IMR-90 (cell line): ENCODE results near the gene FRMPD3. TPM values are rescaled to one million over a fixed set of nuclear protein-coding genes. Genes with fewer than 3 reads are reported as not detected.

Experiments
- ATAC-seq: fragments of 200-7000 bp; cut with Tn5 transposase; 2 replicates; pipeline ENCODE4 v1.9.1; 2020; ENCODE audit warnings: low read depth, mild to moderate bottlenecking, moderate library complexity
- BruUV-seq: library from RNA; stranded (reverse); fragments of 400-500 nt; replicated peaks from 2 replicates; lab custom pipeline; 2021; lab: Mats Ljungman, UMichigan
- CTCF ChIA-PET: fragments of 300-600 bp; formaldehyde crosslinking; extraction: SDS; loops from one replicate; lab custom pipeline; 2021; ENCODE audit warnings: antibody characterized with exemption; lab: Yijun Ruan, JAX
- POLR2A ChIA-PET: fragments of 300-600 bp; sonication (Branson Sonifier 250); formaldehyde crosslinking; loops from one replicate; lab custom pipeline; 2022; ENCODE audit warnings: antibody characterized with exemption; ENCODE audit not compliant: unreplicated experiment; lab: Charles Lee
- DNase-seq: peaks from one replicate; pipeline ENCODE4 v3.0.0; 2013
- H2AFZ ChIP-seq: replicated peaks from 2 replicates; pipeline ENCODE3; 2013; ENCODE audit warnings: low read length, mild to moderate bottlenecking; ENCODE audit not compliant: poor library complexity
- H2AK5ac ChIP-seq: 2 replicates; pipeline ENCODE4 v1.6.1; 2013; ENCODE audit warnings: low read depth, low read length, inconsistent platforms
- H2AK9ac ChIP-seq: replicated peaks from 2 replicates; pipeline ENCODE3; 2013; ENCODE audit warnings: mild to moderate bottlenecking, low read depth, low read length, moderate library complexity; ENCODE audit not compliant: poor library complexity
- H2BK120ac ChIP-seq: 2 replicates; pipeline ENCODE4 v1.6.1; 2013; ENCODE audit warnings: low read depth, low read length, inconsistent platforms
- H2BK15ac ChIP-seq: 3 replicates; pipeline ENCODE4 v1.6.1; 2013; ENCODE audit warnings: low read depth, low read length, inconsistent platforms
- H2BK20ac ChIP-seq: 2 replicates; pipeline ENCODE4 v1.6.1; 2013; ENCODE audit warnings: low read depth, mild to moderate bottlenecking, inconsistent platforms, low read length, moderate library complexity
- H2BK5ac ChIP-seq: 2 replicates; pipeline ENCODE4 v1.6.1; 2013; ENCODE audit warnings: mild to moderate bottlenecking, low read depth, low read length, inconsistent platforms; ENCODE audit not compliant: poor library complexity, severe bottlenecking
- H3K14ac ChIP-seq: replicated peaks from 2 replicates; pipeline ENCODE4 v1.6.1; 2013; ENCODE audit warnings: low read depth, low read length, inconsistent platforms
- H3K18ac ChIP-seq: 2 replicates; pipeline ENCODE4 v1.6.1; 2013; ENCODE audit warnings: low read depth, low read length, control low read depth
- H3K23ac ChIP-seq: 2 replicates; pipeline ENCODE4 v1.6.1; 2013; ENCODE audit warnings: low read depth, low read length, inconsistent platforms
- H3K27ac ChIP-seq: 2 replicates; pipeline ENCODE4 v1.5.1; 2013; ENCODE audit warnings: mild to moderate bottlenecking, control low read depth, low read length; ENCODE audit not compliant: insufficient read depth
- H3K27me3 ChIP-seq: 2 replicates; pipeline ENCODE4 v1.6.1; 2013; ENCODE audit warnings: low read length; ENCODE audit not compliant: control insufficient read depth, insufficient read depth
- H3K36me3 ChIP-seq: 2 replicates; pipeline ENCODE4 v1.6.1; 2013; ENCODE audit warnings: low read length, mixed read lengths; ENCODE audit not compliant: control insufficient read depth, insufficient read depth
- H3K4ac ChIP-seq: 2 replicates; pipeline ENCODE4 v1.6.1; 2013; ENCODE audit warnings: low read depth, low read length, inconsistent platforms
- H3K4me1 ChIP-seq: 2 replicates; pipeline ENCODE4 v1.6.1; 2013; ENCODE audit warnings: low read length, mixed read lengths; ENCODE audit not compliant: control insufficient read depth, insufficient read depth
- H3K4me2 ChIP-seq: 2 replicates; pipeline ENCODE4 v1.6.1; 2013; ENCODE audit warnings: low read depth, mild to moderate bottlenecking, control low read depth, low read length, moderate library complexity
- H3K4me3 ChIP-seq: 2 replicates; pipeline ENCODE4 v1.5.1; 2013; ENCODE audit warnings: low read depth, mild to moderate bottlenecking, control low read depth, low read length, moderate library complexity; ENCODE audit not compliant: insufficient read depth
- H3K56ac ChIP-seq: 2 replicates; pipeline ENCODE4 v1.6.1; 2013; ENCODE audit warnings: low read length, inconsistent platforms; ENCODE audit not compliant: insufficient read depth; ENCODE audit errors: extremely low read depth
- H3K79me1 ChIP-seq, 2 experiments: 2 replicates each; pipeline ENCODE4 v1.6.1; 2013; ENCODE audit warnings: low read length in 2 of 2, inconsistent platforms in 1 of 2, low read depth in 1 of 2
- H3K9ac ChIP-seq: 2 replicates; pipeline ENCODE4 v1.6.1; 2013; ENCODE audit warnings: low read depth, low read length, control low read depth
- H3K9me1 ChIP-seq: 2 replicates; pipeline ENCODE4 v1.6.1; 2013; ENCODE audit warnings: low read length, inconsistent platforms; ENCODE audit not compliant: insufficient read depth
- H3K9me3 ChIP-seq: 2 replicates; pipeline ENCODE4 v1.6.1; 2013; ENCODE audit warnings: low read length; ENCODE audit not compliant: control insufficient read depth, insufficient read depth
- H4K20me1 ChIP-seq: 2 replicates; pipeline ENCODE4 v1.6.1; 2013; ENCODE audit warnings: low read length, inconsistent platforms; ENCODE audit not compliant: insufficient read depth
- H4K5ac ChIP-seq: 2 replicates; pipeline ENCODE4 v1.6.1; 2013; ENCODE audit warnings: mild to moderate bottlenecking, low read depth, low read length, control low read depth
- H4K8ac ChIP-seq, 2 experiments: 2 replicates each; pipeline ENCODE4 v1.6.1; 2013; ENCODE audit warnings: low read depth in 2 of 2, low read length in 2 of 2, control low read depth in 1 of 2, inconsistent platforms in 1 of 2
- H4K91ac ChIP-seq: 2 replicates; pipeline ENCODE4 v1.6.1; 2013; ENCODE audit warnings: low read depth, low read length, inconsistent platforms; ENCODE audit not compliant: insufficient read depth
- BHLHE40 ChIP-seq: fragments of 150-350 bp; IDR thresholded peaks from 2 replicates; pipeline ENCODE4 v1.6.1; 2016; ENCODE audit warnings: mild to moderate bottlenecking, low read depth, low read length
- CEBPB ChIP-seq: IDR thresholded peaks from 2 replicates; pipeline ENCODE4 v1.6.1; 2012; ENCODE audit warnings: low read depth, low read length, improper control_type of control experiment
- CHD1 ChIP-seq: IDR thresholded peaks from 2 replicates; pipeline ENCODE4 v1.6.1; 2012; ENCODE audit warnings: low read depth, low read length, improper control_type of control experiment
- FOS ChIP-seq: fragments of 150-350 bp; IDR thresholded peaks from 2 replicates; pipeline ENCODE4 v1.6.1; 2016; ENCODE audit warnings: low read depth, low read length
- MAFK ChIP-seq: IDR thresholded peaks from 2 replicates; pipeline ENCODE4 v1.6.1; 2012; ENCODE audit warnings: low read depth, low read length, improper control_type of control experiment
- MAZ ChIP-seq: IDR thresholded peaks from 2 replicates; pipeline ENCODE4 v1.6.1; 2012; ENCODE audit warnings: low read depth, mild to moderate bottlenecking, low read length, improper control_type of control experiment, moderate library complexity, borderline replicate concordance
- MXI1 ChIP-seq: IDR thresholded peaks from 2 replicates; pipeline ENCODE4 v1.6.1; 2012; ENCODE audit warnings: low read depth, mild to moderate bottlenecking, low read length, moderate library complexity, borderline replicate concordance
- NFE2L2 ChIP-seq: fragments of 150-350 bp; IDR thresholded peaks from 2 replicates; pipeline ENCODE4 v1.6.1; 2016; ENCODE audit warnings: low read depth, mild to moderate bottlenecking, low read length
- POLR2A ChIP-seq: IDR thresholded peaks from 2 replicates; pipeline ENCODE4 v1.6.1; 2012; ENCODE audit warnings: mild to moderate bottlenecking, low read depth, low read length
- RAD21 ChIP-seq: IDR thresholded peaks from 2 replicates; pipeline ENCODE4 v1.6.1; 2012; ENCODE audit warnings: low read length, improper control_type of control experiment
- RCOR1 ChIP-seq: IDR thresholded peaks from 2 replicates; pipeline ENCODE4 v1.6.1; 2012; ENCODE audit warnings: mild to moderate bottlenecking, low read length, improper control_type of control experiment; ENCODE audit not compliant: insufficient replicate concordance
- RFX5 ChIP-seq: IDR thresholded peaks from 2 replicates; pipeline ENCODE4 v1.8.0; 2012; ENCODE audit warnings: low read depth, mild to moderate bottlenecking, low read length, moderate library complexity
- SMC3 ChIP-seq: fragments of 150-350 bp; IDR thresholded peaks from 2 replicates; pipeline ENCODE4 v1.6.1; 2016; ENCODE audit warnings: low read depth, mild to moderate bottlenecking, antibody characterized with exemption, low read length, moderate library complexity
- WGBS, 2 experiments: methylation state at CpG; one replicate each; pipeline versions ENCODE4 v1.1.5 to v1.1.7; 2013; ENCODE audit warnings: missing lambda C conversion rate in 2 of 2; ENCODE audit not compliant: insufficient read length in 1 of 2; ENCODE audit errors: extremely low coverage in 2 of 2; 5-methylcytosine and 5-hydroxymethylcytosine counted together
- dilution Hi-C: fragments of 300-500 bp; cut with HindIII; formaldehyde crosslinking; loops from one replicate; pipeline ENCODE4 v1.14.3; 2018; ENCODE audit warnings: low sequenced_read_pairs; ENCODE audit not compliant: unreplicated experiment
- in situ Hi-C: fragments of 300-500 bp; cut with MboI; formaldehyde crosslinking; loops from 3 replicates; pipeline ENCODE4 v1.14.3; 2019; ENCODE audit warnings: low sequenced_read_pairs, inconsistent platforms, mixed read lengths
- intact Hi-C: fragments of 100-400 bp; cut with micrococcal nuclease; formaldehyde crosslinking; loops from 2 replicates; pipeline ENCODE4 v1.10.0; 2022
- polyA plus RNA-seq, 3 experiments: library from polyadenylated mRNA; depleted of rRNA; stranded (reverse); fragments of >200 nt; gene quantifications; 2 replicates each; pipeline ENCODE4 v1.2.3, GENCODE V29; 2012; ENCODE audit warnings: low replicate concordance in 1 of 3
- total RNA-seq: library from RNA; depleted of rRNA; stranded (reverse); fragments of >200 nt; gene quantifications from 2 replicates; pipeline ENCODE4 v1.2.3, GENCODE V29; 2012
- TF ChIP-seq, protein P1 (sequence below): conservative IDR thresholded peaks from 2 replicates; pipeline ENCODE4 v1.5.1; 2012; ENCODE audit warnings: mild to moderate bottlenecking, low read depth, low read length, improper control_type of control experiment
- TF ChIP-seq, protein P2 (sequence below): fragments of 150-350 bp; IDR thresholded peaks from 2 replicates; pipeline ENCODE4 v1.6.1; 2017; ENCODE audit warnings: mild to moderate bottlenecking, antibody characterized with exemption, low read length, low read depth
- TF ChIP-seq, protein P3 (sequence below): fragments of 150-350 bp; IDR thresholded peaks from 2 replicates; pipeline ENCODE4 v1.6.1; 2016; ENCODE audit warnings: low read depth, mild to moderate bottlenecking, low read length, moderate library complexity, borderline replicate concordance

Gene FRMPD3
- total and polyA plus RNA-seq, 2 of the 4 experiments (the other 2 are of a cell fraction), result under 0.01 to 0.19 TPM

DNA sequence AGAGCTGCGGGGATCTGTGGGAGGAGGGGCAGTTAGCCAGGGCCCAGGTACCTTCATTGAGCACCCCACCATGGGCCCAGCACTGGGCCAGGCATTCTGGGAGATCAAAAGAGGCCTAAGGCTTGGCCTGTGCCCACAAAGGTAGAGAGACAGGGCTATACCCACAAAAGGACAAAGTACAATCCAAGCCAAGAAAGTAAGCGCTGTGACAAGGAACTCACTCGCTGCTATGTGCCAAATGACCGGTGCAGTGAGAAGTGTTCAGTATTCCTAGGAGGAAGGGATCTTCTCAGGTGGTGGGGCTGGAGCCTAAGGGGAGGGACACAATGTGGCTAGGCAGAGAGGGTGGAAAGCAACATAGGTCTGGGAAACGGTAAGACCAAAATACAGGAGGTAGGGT, 8.8 kb upstream of the FRMPD3 start:
- dilution Hi-C loops (no loop called here), intact Hi-C loops (no loop called here), in situ Hi-C loops (no loop called here)
- Histone ChIP-seq H2BK20ac (no peak overlapping the region), H3K14ac (no peak overlapping the region), H2AK9ac (no peak overlapping the region), H4K91ac (no peak overlapping the region), H2AK5ac (no peak overlapping the region), H4K8ac (no peak overlapping the region), H2BK120ac (no peak overlapping the region), H3K56ac (no peak overlapping the region), H3K36me3 (no peaks in the 10 kb centered on the region), H3K9me3 (no peaks in the 10 kb centered on the region), H2BK5ac (no peak overlapping the region), H3K79me1 (no peaks in the 10 kb centered on the region), H2AFZ (no peak overlapping the region), H3K4me1 (no peaks in the 10 kb centered on the region), H3K18ac (no peak overlapping the region), H3K9ac (no peak overlapping the region), H4K5ac (no peak overlapping the region), H3K4me3 (no peak overlapping the region), H3K27me3 (peaks cover 35% of the 10 kb centered on the region), H3K4ac (no peak overlapping the region), H3K9me1 (no peaks in the 10 kb centered on the region), H3K23ac (no peak overlapping the region), H2BK15ac (no peak overlapping the region), H3K27ac (no peak overlapping the region), H4K20me1 (no peaks in the 10 kb centered on the region), H3K4me2 (no peak overlapping the region)
- no TSS peak for BruUV-seq
- DNase-seq (no peak), ATAC-seq (no peak)
- 74% methylated on average over 3 of the region's 5 CpGs; no CpG with 5 or more reads in 1 of the 2 experiments for WGBS, 2 experiments
- POLR2A ChIA-PET, result no interaction called here
- TF ChIP-seq, protein P1, sequence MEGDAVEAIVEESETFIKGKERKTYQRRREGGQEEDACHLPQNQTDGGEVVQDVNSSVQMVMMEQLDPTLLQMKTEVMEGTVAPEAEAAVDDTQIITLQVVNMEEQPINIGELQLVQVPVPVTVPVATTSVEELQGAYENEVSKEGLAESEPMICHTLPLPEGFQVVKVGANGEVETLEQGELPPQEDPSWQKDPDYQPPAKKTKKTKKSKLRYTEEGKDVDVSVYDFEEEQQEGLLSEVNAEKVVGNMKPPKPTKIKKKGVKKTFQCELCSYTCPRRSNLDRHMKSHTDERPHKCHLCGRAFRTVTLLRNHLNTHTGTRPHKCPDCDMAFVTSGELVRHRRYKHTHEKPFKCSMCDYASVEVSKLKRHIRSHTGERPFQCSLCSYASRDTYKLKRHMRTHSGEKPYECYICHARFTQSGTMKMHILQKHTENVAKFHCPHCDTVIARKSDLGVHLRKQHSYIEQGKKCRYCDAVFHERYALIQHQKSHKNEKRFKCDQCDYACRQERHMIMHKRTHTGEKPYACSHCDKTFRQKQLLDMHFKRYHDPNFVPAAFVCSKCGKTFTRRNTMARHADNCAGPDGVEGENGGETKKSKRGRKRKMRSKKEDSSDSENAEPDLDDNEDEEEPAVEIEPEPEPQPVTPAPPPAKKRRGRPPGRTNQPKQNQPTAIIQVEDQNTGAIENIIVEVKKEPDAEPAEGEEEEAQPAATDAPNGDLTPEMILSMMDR, result no peak
- TF ChIP-seq RAD21 (no peak), BHLHE40 (no peak), POLR2A (no peak), MXI1 (no peak), NFE2L2 (no peak), FOS (no peak), CHD1 (no peak), MAFK (no peak), RFX5 (no peak), CEBPB (no peak), MAZ (no peak), SMC3 (no peak), RCOR1 (no peak)
- TF ChIP-seq, protein P2, sequence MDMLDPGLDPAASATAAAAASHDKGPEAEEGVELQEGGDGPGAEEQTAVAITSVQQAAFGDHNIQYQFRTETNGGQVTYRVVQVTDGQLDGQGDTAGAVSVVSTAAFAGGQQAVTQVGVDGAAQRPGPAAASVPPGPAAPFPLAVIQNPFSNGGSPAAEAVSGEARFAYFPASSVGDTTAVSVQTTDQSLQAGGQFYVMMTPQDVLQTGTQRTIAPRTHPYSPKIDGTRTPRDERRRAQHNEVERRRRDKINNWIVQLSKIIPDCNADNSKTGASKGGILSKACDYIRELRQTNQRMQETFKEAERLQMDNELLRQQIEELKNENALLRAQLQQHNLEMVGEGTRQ, result no peak
- TF ChIP-seq, protein P3, sequence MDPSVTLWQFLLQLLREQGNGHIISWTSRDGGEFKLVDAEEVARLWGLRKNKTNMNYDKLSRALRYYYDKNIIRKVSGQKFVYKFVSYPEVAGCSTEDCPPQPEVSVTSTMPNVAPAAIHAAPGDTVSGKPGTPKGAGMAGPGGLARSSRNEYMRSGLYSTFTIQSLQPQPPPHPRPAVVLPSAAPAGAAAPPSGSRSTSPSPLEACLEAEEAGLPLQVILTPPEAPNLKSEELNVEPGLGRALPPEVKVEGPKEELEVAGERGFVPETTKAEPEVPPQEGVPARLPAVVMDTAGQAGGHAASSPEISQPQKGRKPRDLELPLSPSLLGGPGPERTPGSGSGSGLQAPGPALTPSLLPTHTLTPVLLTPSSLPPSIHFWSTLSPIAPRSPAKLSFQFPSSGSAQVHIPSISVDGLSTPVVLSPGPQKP, result no peak
- CTCF ChIA-PET, result no interaction called here
